ENCODE data around the gene CST7.

- TF ChIP-seq POLR2A (IDR thresholded peaks at IDR 0.05; ENCODE audit: low read depth, low read length) (no peak), CTCF (IDR thresholded peaks at IDR 0.05; ENCODE audit: extremely low read depth in 1 of 2, insufficient read depth in 1 of 2, low read depth in 1 of 2, low read length in 2 of 2) (no peak), POLR2AphosphoS5 (IDR thresholded peaks at IDR 0.05; ENCODE audit: insufficient read depth, low read depth, low read length) (no peak), EZH2 (IDR thresholded peaks at IDR 0.05; ENCODE audit: borderline replicate concordance, low read depth, low read length, severe bottlenecking) (no peak), JUN (IDR thresholded peaks at IDR 0.05; ENCODE audit: borderline replicate concordance, insufficient read depth, insufficient read length, low read depth) (no peak), MYC (IDR thresholded peaks at IDR 0.05; ENCODE audit: low read depth, low read length) (no peak), GATA2 (IDR thresholded peaks at IDR 0.05; ENCODE audit: insufficient read depth, insufficient read length, low read depth, low read length) (no peak), FOS (IDR thresholded peaks at IDR 0.05; ENCODE audit: borderline replicate concordance, insufficient read depth, low read length) (no peak)
Measured at GRCh38 chr20:24970754-24971153, 21.7 kb downstream of the CST7 start.

All from endothelial cell of umbilical vein (primary cell).